T-cell (primary cell): ENCODE data around the gene BBIP1. TPM values are rescaled to one million over a fixed set of nuclear protein-coding genes. Genes with fewer than 3 reads are reported as not detected.

Source experiments
- ATAC-seq, 4 experiments: fragments of 200-7000 bp in 3 of 4; fragments of 150-1000 bp in 1 of 4; cut with Tn5 transposase; replicated peaks in 1 of 4; 1 replicate in 3 of 4; 2 replicates in 1 of 4; pipeline ENCODE4 v1.10.0; 2021; ENCODE audit warnings: moderate library complexity in 3 of 4, mild to moderate bottlenecking in 2 of 4, moderate number of reproducible peaks in 1 of 4
- CTCF ChIA-PET, 2 donors: fragments of 300-600 bp; sonication (Branson Sonifier 250); formaldehyde crosslinking; loops; one replicate each; lab custom pipeline; 2022; ENCODE audit warnings: antibody characterized with exemption in 2 of 2; lab: Charles Lee
- POLR2A ChIA-PET, 2 donors: fragments of 300-600 bp; sonication (Branson Sonifier 250); formaldehyde crosslinking; loops; one replicate each; lab custom pipeline; 2022; ENCODE audit warnings: antibody characterized with exemption in 2 of 2; lab: Charles Lee
- DNase-seq, 35 experiments: peaks; one replicate each; pipeline versions ENCODE4 v3.0.0 to v3.0.0-alpha.2; 2013 to 2023
- H3K27ac ChIP-seq: one replicate; pipeline ENCODE4 v1.5.1; 2013; ENCODE audit warnings: low read length
- H3K27me3 ChIP-seq, 2 experiments: replicated peaks in 1 of 2; 1 replicate in 1 of 2; 2 replicates in 1 of 2; pipeline versions ENCODE4 v1.6.1 to v1.7.0; 2013; ENCODE audit warnings: low read length in 1 of 2, mixed read lengths in 1 of 2; ENCODE audit not compliant: control insufficient read depth in 2 of 2, insufficient read depth in 2 of 2; ENCODE audit errors: extremely low read depth in 1 of 2
- H3K36me3 ChIP-seq, 2 donors: 1 replicate in 1 of 2; 2 replicates in 1 of 2; pipeline versions ENCODE4 v1.6.1 to v1.7.0; 2013; ENCODE audit warnings: low read length in 1 of 2; ENCODE audit not compliant: control insufficient read depth in 2 of 2, insufficient read depth in 1 of 2; ENCODE audit errors: extremely low read depth in 1 of 2
- H3K4me1 ChIP-seq, 2 experiments: 1 replicate in 1 of 2; 2 replicates in 1 of 2; pipeline versions ENCODE4 v1.6.1 to v1.7.0; 2013; ENCODE audit warnings: low read length in 2 of 2, mixed read lengths in 1 of 2; ENCODE audit not compliant: insufficient read depth in 2 of 2, control insufficient read depth in 1 of 2; ENCODE audit errors: extremely low read depth in 1 of 2
- H3K4me3 ChIP-seq, 2 donors: 1 replicate in 1 of 2; 2 replicates in 1 of 2; pipeline versions ENCODE4 v1.5.1 to v1.7.0; 2013; ENCODE audit warnings: mild to moderate bottlenecking in 2 of 2, low read length in 1 of 2, moderate library complexity in 1 of 2; ENCODE audit not compliant: control insufficient read depth in 1 of 2; ENCODE audit errors: extremely low read depth in 1 of 2
- H3K9me3 ChIP-seq: 2 replicates; pipeline ENCODE4 v1.7.0; 2013
- H3K27ac Mint-ChIP-seq, 2 donors: one replicate each; pipeline ENCODE4 v1.8.0; 2020 to 2021; ENCODE audit warnings: mild to moderate bottlenecking in 2 of 2, mixed read lengths in 2 of 2
- H3K27me3 Mint-ChIP-seq, 2 donors: one replicate each; pipeline ENCODE4 v1.8.0; 2021 to 2022; ENCODE audit warnings: mixed read lengths in 2 of 2
- H3K36me3 Mint-ChIP-seq: one replicate; pipeline ENCODE4 v1.8.0; 2021; ENCODE audit warnings: mixed read lengths
- H3K4me1 Mint-ChIP-seq, 3 donors: one replicate each; pipeline ENCODE4 v1.8.0; 2020 to 2022; ENCODE audit warnings: mixed read lengths in 3 of 3, mild to moderate bottlenecking in 1 of 3
- H3K4me3 Mint-ChIP-seq, 3 donors: one replicate each; pipeline ENCODE4 v1.8.0; 2020 to 2022; ENCODE audit warnings: mild to moderate bottlenecking in 3 of 3, mixed read lengths in 3 of 3, moderate library complexity in 3 of 3
- H3K9me3 Mint-ChIP-seq, 3 donors: one replicate each; pipeline ENCODE4 v1.8.0; 2020 to 2022; ENCODE audit warnings: mixed read lengths in 3 of 3
- WGBS: methylation state at CpG from one replicate; pipeline ENCODE4 v1.1.5; 2013; ENCODE audit warnings: missing lambda C conversion rate; ENCODE audit not compliant: insufficient coverage; 5-methylcytosine and 5-hydroxymethylcytosine counted together
- total RNA-seq, 35 experiments: library from RNA in 6 of 35; stranded (reverse) in 6 of 35; fragments of 120-200 nt in 1 of 35; gene quantifications; one replicate each; pipeline versions ENCODE4 v1.2.1 to v1.2.4 and lab custom pipeline; 2013 to 2026

BBIP1 gene
- total RNA-seq, 5 donors from 2014 or later (not counting 1 experiment from before 2014, with no cell fraction given): 28.6 to 36.6 (median 32.0) TPM

DNA sequence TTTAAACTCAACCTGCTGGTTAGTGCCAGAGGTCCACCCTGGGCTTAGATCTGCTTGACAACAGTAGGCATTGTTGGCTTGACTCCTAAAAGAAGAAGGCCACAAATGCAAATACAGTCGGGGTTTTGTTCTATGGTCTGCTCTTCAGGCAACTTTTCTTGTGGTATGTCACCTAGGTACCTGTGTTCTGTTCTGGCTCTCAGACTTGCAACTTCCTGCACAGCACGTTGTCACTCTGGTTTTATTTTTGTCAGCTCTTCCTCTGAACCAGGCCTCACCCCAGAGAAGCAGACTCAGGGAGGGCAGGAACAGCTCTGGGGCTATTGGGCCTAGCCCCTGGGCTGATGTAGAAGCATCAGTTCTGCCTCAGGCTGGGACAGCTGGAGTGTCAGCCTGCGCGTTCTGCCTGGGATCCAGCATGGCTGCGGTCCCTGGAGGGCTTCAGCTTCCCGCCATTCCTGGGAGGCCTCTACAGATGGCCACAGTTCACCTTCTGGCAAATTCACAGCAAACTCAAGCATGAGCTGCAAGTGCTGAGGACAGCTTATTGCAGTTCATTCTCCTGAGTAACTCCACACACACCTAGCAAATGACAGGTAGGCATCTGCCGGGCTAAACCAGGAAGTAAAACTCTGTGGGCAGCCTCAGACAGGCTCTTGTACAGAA is 58.3 kb downstream of the BBIP1 start:
- Mint-ChIP-seq H3K4me3 (peak overlapping the region; percentile 6 to 72 (median 19)), H3K4me1 (peaks cover 87 to 92% (median 91%) of the 10 kb centered on the region in 3 donors), H3K27me3 (no peaks in the 10 kb centered on the region), H3K9me3 (no peaks in the 10 kb centered on the region), H3K36me3 (no peaks in the 10 kb centered on the region), H3K27ac (peak overlapping the region; percentile 96)
- H3K9me3 ChIP-seq: no peaks in the 10 kb centered on the region
- ATAC-seq: peak; percentile 74 to 79 (median 78)
- DNase-seq: peak; percentile 45 to 85 (median 63)
- peaks cover 82 to 83% of the 10 kb centered on the region in 2 experiments for H3K4me1 ChIP-seq
- H3K27ac ChIP-seq: peak overlapping the region; percentile 96
- H3K27me3 ChIP-seq: no peaks in the 10 kb centered on the region
- POLR2A ChIA-PET: interaction anchor here (0.7 to 3.2 kb wide), 11 partner anchors 8 to 26 kb away, joined by 3 to 20 read pairs (median 5); partner anchors contain the start of gene PDCD4 (in 2 of the 2)
- no peak overlapping the region for H3K4me3 ChIP-seq
- 32% methylated on average over 5 of the region's 7 CpGs for WGBS
- CTCF ChIA-PET: interaction anchor here (0.7 to 1.1 kb wide), 8 partner anchors 11 to 571 kb away, joined by 3 to 23 read pairs (median 4); partner anchors contain the start of genes BBIP1 (in 1 of the 2), PDCD4 (in 1 of the 2) and SHOC2 (in 1 of the 2)
- H3K36me3 ChIP-seq: no peaks in the 10 kb centered on the region

GRCh38 chr10:110859973-110860376 is 59.0 kb downstream of the BBIP1 start:
- Mint-ChIP-seq H3K4me1 (peaks cover 87 to 92% (median 91%) of the 10 kb centered on the region in 3 donors), H3K27ac (peak overlapping the region; percentile 96), H3K4me3 (peak overlapping the region in 2 of 3 donors; percentile 3 to 72), H3K27me3 (no peaks in the 10 kb centered on the region), H3K36me3 (no peaks in the 10 kb centered on the region), H3K9me3 (no peaks in the 10 kb centered on the region)
- Histone ChIP-seq H3K4me1 (peaks cover 75 to 81% of the 10 kb centered on the region in 2 experiments), H3K27ac (peak overlapping the region; percentile 96), H3K9me3 (no peaks in the 10 kb centered on the region), H3K4me3 (no peak overlapping the region), H3K36me3 (no peaks in the 10 kb centered on the region), H3K27me3 (no peaks in the 10 kb centered on the region)
- no peak for ATAC-seq
- CTCF ChIA-PET: interaction anchor here (0.7 to 1.0 kb wide), 4 partner anchors 8 to 34 kb away, joined by 3 to 5 read pairs (median 3); partner anchors contain the start of gene PDCD4 (in 1 of the 2)
- DNase-seq: no peak
- 0% methylated on average over 1 of the region's 1 CpG for WGBS
- POLR2A ChIA-PET: interaction anchor here (0.6 to 3.2 kb wide), 7 partner anchors 8 to 22 kb away, joined by 3 to 20 read pairs (median 4); partner anchors contain the start of gene PDCD4 (in 1 of the 2)

DNA sequence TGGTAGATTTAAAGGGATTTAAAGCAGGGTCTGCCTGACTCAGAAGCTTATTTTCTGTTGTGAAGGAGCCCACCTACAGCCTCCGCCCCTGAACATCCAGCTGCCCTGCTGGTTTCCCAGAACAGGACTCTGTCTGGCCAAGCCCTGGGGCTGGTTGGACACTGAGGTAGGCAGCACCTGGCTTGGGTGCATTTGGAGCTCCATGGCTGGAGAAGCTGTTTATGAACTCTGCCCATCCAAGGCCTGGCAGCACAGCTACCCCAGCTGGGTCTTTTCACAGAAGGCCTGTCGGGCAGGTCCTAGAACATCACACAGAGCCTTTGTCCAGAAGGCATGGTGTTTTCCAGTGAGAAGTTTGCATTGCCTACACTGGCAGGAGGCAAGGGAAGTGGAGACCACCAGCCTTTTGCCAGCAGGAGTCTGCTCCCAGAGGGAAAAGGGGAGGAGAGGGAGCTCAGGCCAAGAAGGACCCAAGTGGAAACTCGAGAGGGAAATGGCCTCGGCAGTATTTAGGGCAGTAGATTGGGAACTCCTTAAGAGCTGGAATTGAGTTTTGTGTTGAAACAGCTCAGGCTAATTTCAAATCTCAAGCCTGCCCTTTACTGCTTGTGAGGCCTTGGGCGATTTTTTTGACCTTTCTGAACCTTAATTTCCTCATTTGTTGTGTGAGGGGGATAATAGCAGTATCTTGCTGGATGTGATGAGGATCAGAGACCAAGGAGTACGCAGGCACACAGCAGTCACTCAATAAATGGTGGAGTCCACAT is 59.6 kb downstream of the BBIP1 start:
- H3K4me3 ChIP-seq: no peak overlapping the region
- no peaks in the 10 kb centered on the region for H3K36me3 ChIP-seq
- peak overlapping the region; percentile 96 for H3K27ac Mint-ChIP-seq
- no peaks in the 10 kb centered on the region for H3K27me3 ChIP-seq
- ATAC-seq (no peak), DNase-seq (no peak)
- CTCF ChIA-PET: interaction anchor here (0.6 to 2.3 kb wide), 5 partner anchors 8 to 105 kb away, joined by 3 to 12 read pairs (median 3); no protein-coding TSS in a partner anchor
- peaks cover 87 to 92% (median 91%) of the 10 kb centered on the region in 3 donors for H3K4me1 Mint-ChIP-seq
- H3K27ac ChIP-seq: peak overlapping the region; percentile 96
- H3K9me3 ChIP-seq: no peaks in the 10 kb centered on the region
- 96% methylated on average over 4 of the region's 6 CpGs for WGBS
- H3K27me3 Mint-ChIP-seq: no peaks in the 10 kb centered on the region
- no peaks in the 10 kb centered on the region for H3K36me3 Mint-ChIP-seq
- H3K4me1 ChIP-seq: peaks cover 72 to 82% of the 10 kb centered on the region in 2 experiments
- H3K9me3 Mint-ChIP-seq: no peaks in the 10 kb centered on the region
- H3K4me3 Mint-ChIP-seq: peak overlapping the region in 1 of 3 donors; percentile 72
- POLR2A ChIA-PET: interaction anchor here in 1 of 2 donors (0.6 to 2.4 kb wide), 5 partner anchors 9 to 21 kb away, joined by 3 to 11 read pairs (median 4); partner anchors contain the start of gene PDCD4

- Histone ChIP-seq H3K4me1 (peaks cover 70 to 73% of the 10 kb centered on the region in 2 experiments), H3K9me3 (no peaks in the 10 kb centered on the region), H3K4me3 (no peak overlapping the region), H3K27ac (peak overlapping the region; percentile 96), H3K27me3 (no peaks in the 10 kb centered on the region), H3K36me3 (no peaks in the 10 kb centered on the region)
- Mint-ChIP-seq H3K4me3 (peak overlapping the region; percentile 10 to 72 (median 25)), H3K9me3 (no peaks in the 10 kb centered on the region), H3K4me1 (peaks cover 87 to 92% (median 91%) of the 10 kb centered on the region in 3 donors), H3K27me3 (no peaks in the 10 kb centered on the region), H3K27ac (peak overlapping the region; percentile 96), H3K36me3 (no peaks in the 10 kb centered on the region)
- POLR2A ChIA-PET: interaction anchor here (0.5 to 2.4 kb wide), 5 partner anchors 13 to 100 kb away, joined by 3 to 11 read pairs (median 3); partner anchors contain the start of gene PDCD4 (in 2 of the 2)
- WGBS: no CpG with 5 or more reads among the region's 1 CpG
- DNase-seq (peak in 1 of 35 experiments; percentile 52), ATAC-seq (no peak)
- CTCF ChIA-PET: interaction anchor here (0.6 to 2.3 kb wide), 5 partner anchors 18 to 112 kb away, joined by 3 to 12 read pairs (median 3); no protein-coding TSS in a partner anchor
These were observed 60.6 kb downstream of the BBIP1 start for GRCh38 chr10:110858297-110858934.

GRCh38 chr10:110857265-110858171 is 61.5 kb downstream of the BBIP1 start:
- Mint-ChIP-seq H3K4me3 (peak overlapping the region; percentile 6 to 72 (median 29)), H3K27ac (peak overlapping the region; percentile 96), H3K9me3 (no peaks in the 10 kb centered on the region), H3K27me3 (no peaks in the 10 kb centered on the region), H3K36me3 (no peaks in the 10 kb centered on the region), H3K4me1 (peaks cover 87 to 92% (median 91%) of the 10 kb centered on the region in 3 donors)
- Histone ChIP-seq H3K4me1 (peaks cover 67 to 74% of the 10 kb centered on the region in 2 experiments), H3K4me3 (no peak overlapping the region), H3K36me3 (no peaks in the 10 kb centered on the region), H3K27ac (peak overlapping the region; percentile 96), H3K27me3 (no peaks in the 10 kb centered on the region), H3K9me3 (no peaks in the 10 kb centered on the region)
- ChIA-PET CTCF (interaction anchor here (0.5 to 2.3 kb wide), 16 partner anchors 11 to 1599 kb away, joined by 3 to 13 read pairs (median 4); partner anchors contain the start of gene PDCD4 (in 1 of the 2)), POLR2A (interaction anchor here (0.6 to 2.4 kb wide), 12 partner anchors 10 to 271 kb away, joined by 3 to 11 read pairs (median 3); partner anchors contain the start of gene PDCD4 (in 1 of the 2))
- WGBS: 36% methylated on average over 8 of the region's 12 CpGs
- ATAC-seq: peak; percentile 13 to 61 (median 37)
- DNase-seq: peak in 5 of 35 experiments; percentile 22 to 60 (median 40)
